SJCRH30 (cell line): ENCODE data around the gene SHC3. TPM values are rescaled to one million over a fixed set of nuclear protein-coding genes. Genes with fewer than 3 reads are reported as not detected.

ENCODE experiments used
- DNase-seq, 2 experiments: peaks; one replicate each; pipeline ENCODE4 v3.0.0-alpha.2; 2015 to 2020
- H3K27ac ChIP-seq: fragments of 250-450 bp; sonication (Bioruptor Pico); 2 replicates; pipeline ENCODE4 v1.5.1; 2020; ENCODE audit warnings: mild to moderate bottlenecking, moderate library complexity
- H3K27me3 ChIP-seq: fragments of 250-450 bp; sonication (Bioruptor Pico); 2 replicates; pipeline ENCODE4 v1.5.1; 2020; ENCODE audit warnings: mild to moderate bottlenecking, moderate library complexity
- H3K36me3 ChIP-seq: fragments of 250-450 bp; sonication (Bioruptor Pico); 2 replicates; pipeline ENCODE4 v1.5.1; 2020; ENCODE audit warnings: mild to moderate bottlenecking, moderate library complexity
- H3K4me1 ChIP-seq: fragments of 250-450 bp; sonication (Bioruptor Pico); 2 replicates; pipeline ENCODE4 v1.5.1; 2020; ENCODE audit warnings: mild to moderate bottlenecking, moderate library complexity
- H3K4me3 ChIP-seq: fragments of 250-450 bp; sonication (Bioruptor Pico); 2 replicates; pipeline ENCODE4 v1.5.1; 2020; ENCODE audit warnings: mild to moderate bottlenecking, moderate library complexity
- H3K9me3 ChIP-seq: fragments of 250-450 bp; sonication (Bioruptor Pico); replicated peaks from 2 replicates; pipeline ENCODE4 v1.5.1; 2020; ENCODE audit warnings: mild to moderate bottlenecking, moderate library complexity
- total RNA-seq: library from RNA; depleted of rRNA; stranded (reverse); fragments of >200 nt; shearing (Covaris generic); gene quantifications from 2 replicates; pipeline ENCODE4 v1.2.3, GENCODE V29; 2014

The SHC3 gene
- total RNA-seq, 1 experiment from 2014 or later = not detected

DNA sequence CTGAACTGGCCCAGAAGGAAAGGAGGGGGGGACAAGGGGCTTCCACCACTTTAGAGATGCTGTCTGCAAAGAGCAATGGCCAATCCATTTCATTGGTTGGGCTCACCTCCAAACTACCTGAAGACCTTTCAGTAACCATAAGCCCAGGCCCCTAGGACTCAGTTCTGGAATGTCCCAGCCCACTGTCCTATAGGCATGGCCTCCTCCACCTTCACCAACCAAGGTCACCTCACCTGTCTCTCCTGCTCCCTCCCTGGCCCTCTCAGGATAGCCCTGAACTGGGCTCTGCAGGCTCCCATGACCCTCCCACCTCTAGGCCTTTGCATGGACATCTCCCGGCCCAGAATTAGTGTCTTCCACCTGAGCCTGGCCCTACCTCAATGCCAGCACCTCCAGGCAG, 165.0 kb downstream of the SHC3 start:
- no peak for DNase-seq
- no peak overlapping the region for H3K4me3 ChIP-seq
- no peaks in the 10 kb centered on the region for H3K36me3 ChIP-seq
- H3K9me3 ChIP-seq = no peaks in the 10 kb centered on the region
- no peak overlapping the region for H3K27ac ChIP-seq
- H3K27me3 ChIP-seq = 0 out of 2 replicates have a peak, but pooled peaks cover 4% of the 10 kb centered on the region
- H3K4me1 ChIP-seq = no peaks in the 10 kb centered on the region

DNA sequence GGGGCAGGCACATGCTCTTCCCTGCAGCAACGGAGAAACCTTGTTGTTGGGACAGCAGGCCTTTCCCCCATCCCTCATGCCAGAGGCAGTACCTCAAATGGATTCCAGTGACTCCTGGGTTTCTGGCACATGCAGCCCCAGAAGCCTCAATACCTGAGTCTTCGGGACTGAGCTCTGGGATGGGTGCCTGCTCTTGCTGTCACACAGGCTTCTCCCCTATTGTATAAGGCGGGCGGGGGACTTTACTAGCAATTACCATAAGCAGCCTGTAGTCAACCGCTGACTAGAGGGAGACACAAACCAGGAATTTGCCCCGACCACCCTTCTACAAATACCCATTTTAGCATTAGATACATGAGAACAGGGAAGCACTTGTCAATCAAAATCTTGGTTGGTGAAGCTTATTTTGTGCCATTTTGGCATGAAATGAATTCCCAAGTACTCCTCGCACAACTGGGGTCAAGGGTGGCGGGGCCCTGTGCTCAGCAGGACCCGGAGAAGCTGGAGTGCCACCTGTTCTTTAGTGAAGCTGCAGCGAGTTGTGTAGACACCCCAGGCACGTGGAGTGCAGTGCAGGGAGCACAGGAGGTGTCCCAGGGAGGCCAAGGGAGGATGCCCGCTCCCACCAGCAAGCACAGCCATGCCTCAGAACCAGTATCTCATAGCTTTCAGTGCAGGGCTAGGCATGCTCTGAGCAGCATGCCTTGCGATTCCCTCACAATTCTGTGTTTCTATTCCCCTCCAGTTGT, 166.2 kb downstream of the SHC3 start:
- no peak for DNase-seq
- Histone ChIP-seq H3K4me1 (no peaks in the 10 kb centered on the region), H3K9me3 (no peaks in the 10 kb centered on the region), H3K27me3 (0 out of 2 replicates have a peak, but pooled peaks cover 4% of the 10 kb centered on the region), H3K4me3 (no peak overlapping the region), H3K36me3 (no peaks in the 10 kb centered on the region), H3K27ac (no peak overlapping the region)

DNA sequence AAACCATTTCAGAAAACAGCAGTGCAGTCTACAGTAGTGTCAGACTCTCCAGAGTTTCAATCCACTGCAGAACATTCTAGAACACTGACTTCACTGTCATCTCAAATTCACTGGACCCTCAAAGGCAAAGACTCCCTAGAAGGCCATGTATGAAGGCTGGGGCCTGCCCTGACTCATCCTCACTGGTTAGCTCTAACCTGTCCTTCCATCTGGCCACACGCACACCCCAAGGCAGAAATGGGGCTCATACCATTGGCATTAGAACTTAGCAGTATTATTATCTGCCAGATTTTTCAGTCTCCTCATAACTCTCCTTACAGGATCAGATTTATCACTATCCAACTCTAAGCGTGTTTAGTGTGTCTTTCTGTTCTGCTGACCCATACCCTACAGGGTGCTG, 166.9 kb downstream of the SHC3 start:
- no peaks in the 10 kb centered on the region for H3K9me3 ChIP-seq
- H3K4me3 ChIP-seq = no peak overlapping the region
- DNase-seq = no peak
- H3K36me3 ChIP-seq = no peaks in the 10 kb centered on the region
- no peaks in the 10 kb centered on the region for H3K4me1 ChIP-seq
- H3K27me3 ChIP-seq = peaks cover 4% of the 10 kb centered on the region; the same call in 1 of the 2 replicates
- H3K27ac ChIP-seq = no peak overlapping the region

DNA sequence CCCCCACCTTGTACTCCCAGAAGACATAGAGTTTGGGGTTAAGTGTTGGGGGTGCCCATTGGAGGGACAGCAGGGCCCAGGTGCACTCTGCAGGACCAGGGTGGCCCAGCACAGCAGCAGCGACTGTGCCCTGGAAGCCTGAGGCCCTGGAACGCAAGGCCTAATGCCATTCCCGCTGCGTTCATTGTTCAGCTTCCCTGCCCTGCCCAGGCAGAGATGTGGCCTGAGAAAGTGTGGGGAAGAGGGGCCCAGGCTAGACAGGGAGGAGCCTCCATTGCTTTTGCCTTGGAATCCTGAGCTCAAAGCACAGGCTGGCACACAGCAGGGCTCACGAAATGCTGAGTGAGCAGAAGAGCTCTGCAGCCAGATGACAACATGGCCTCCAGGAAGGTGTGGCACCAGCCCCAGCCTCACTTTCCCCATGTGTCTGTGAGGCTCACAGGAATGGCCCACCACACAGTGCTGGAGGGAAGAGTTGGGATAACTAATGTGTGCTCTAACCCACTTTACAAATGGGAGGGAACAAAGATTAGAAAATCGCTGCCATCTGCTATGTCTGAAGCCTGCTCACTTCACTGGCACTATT, 168.0 kb downstream of the SHC3 start:
- DNase-seq = no peak
- Histone ChIP-seq H3K4me1 (no peaks in the 10 kb centered on the region), H3K9me3 (no peaks in the 10 kb centered on the region), H3K27me3 (peaks cover 4% of the 10 kb centered on the region; the same call in 1 of the 2 replicates), H3K36me3 (no peaks in the 10 kb centered on the region), H3K27ac (no peak overlapping the region), H3K4me3 (no peak overlapping the region)

DNA sequence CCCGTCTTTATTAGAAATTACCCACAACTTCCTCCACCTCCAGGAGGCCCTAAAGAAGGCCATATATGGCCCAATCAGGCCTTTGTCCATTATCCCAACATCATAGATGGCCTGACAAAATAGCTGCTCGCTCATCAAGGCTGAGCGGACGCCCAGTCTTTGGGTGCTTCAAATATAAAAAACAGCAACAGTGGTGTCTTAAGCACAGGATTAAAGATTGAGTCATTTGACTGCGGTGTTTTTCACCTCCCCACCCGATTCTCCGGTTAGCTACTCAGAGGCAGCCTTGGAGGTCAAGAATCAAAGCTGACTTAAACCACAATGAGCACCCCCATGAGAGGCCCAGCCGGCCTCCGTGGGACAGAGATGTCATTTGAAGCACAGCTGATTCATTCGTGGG, 168.6 kb downstream of the SHC3 start:
- H3K9me3 ChIP-seq = no peaks in the 10 kb centered on the region
- DNase-seq = no peak
- no peaks in the 10 kb centered on the region for H3K4me1 ChIP-seq
- H3K4me3 ChIP-seq = no peak overlapping the region
- H3K27me3 ChIP-seq = peaks cover 4% of the 10 kb centered on the region; the same call in 1 of the 2 replicates
- H3K36me3 ChIP-seq = no peaks in the 10 kb centered on the region
- no peak overlapping the region for H3K27ac ChIP-seq

DNA sequence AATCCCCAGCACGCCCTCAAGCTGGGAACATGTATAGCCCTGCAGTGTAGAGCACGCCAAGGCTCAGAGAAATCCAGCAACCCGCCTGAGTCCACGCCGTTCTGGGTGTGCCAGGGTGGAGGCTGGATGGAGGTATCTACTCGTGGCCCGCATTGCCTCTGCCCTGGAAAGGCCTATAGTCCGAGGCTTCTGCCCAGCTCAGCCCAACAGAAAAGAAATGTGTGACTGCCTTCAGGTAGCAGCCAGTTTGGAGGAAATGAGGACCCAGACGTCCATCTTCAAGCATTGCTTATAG, 169.1 kb downstream of the SHC3 start:
- no peak for DNase-seq
- H3K27me3 ChIP-seq = peaks cover 4% of the 10 kb centered on the region; the same call in 1 of the 2 replicates

DNA sequence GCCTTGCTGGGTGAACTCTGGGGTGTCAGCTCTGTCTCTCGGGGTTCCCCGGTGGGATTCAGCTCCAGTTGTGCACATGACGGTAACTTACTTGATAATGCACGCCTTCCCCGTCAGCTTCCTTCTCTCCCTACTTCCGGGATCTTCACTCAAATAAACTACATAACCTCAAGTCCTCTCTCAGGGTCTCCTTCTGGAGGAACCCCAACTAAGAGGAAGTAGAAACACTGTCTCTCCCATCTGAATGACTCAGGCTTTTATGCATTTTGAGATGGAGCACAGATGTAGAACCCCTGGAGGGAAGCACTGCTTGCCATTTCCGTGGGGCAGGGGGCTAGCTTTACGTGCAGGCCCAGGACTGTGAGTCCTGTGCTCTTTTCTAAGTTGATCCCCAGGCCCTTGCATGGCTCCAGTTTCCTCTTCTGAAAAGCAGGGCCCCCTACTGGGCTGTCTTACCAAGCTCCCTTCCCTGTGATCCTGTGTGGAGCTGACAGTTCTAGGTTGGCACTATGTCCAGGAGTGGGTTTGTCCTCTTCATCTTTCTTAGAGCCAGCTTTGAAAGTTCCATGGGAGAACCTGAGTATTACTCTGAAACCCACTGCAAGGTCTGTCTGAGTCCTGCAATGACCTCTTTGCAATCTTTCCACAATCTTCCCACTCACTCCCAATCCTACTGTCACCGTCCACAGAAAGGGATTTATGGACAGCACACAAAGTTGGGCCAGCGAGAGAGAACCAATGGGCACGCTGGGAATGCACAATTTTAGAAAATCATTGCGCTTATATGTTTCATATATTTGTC, 169.7 kb downstream of the SHC3 start:
- no peak for DNase-seq
- H3K4me1 ChIP-seq = no peaks in the 10 kb centered on the region
- H3K27me3 ChIP-seq = peaks cover 4% of the 10 kb centered on the region; the same call in 1 of the 2 replicates
- H3K9me3 ChIP-seq = no peaks in the 10 kb centered on the region
- no peak overlapping the region for H3K4me3 ChIP-seq
- H3K27ac ChIP-seq = no peak overlapping the region
- H3K36me3 ChIP-seq = no peaks in the 10 kb centered on the region

More for the DNA sequence above, 169.1 kb downstream of the SHC3 start:
- Histone ChIP-seq H3K9me3 (no peaks in the 10 kb centered on the region), H3K4me1 (no peaks in the 10 kb centered on the region), H3K27ac (no peak overlapping the region), H3K36me3 (no peaks in the 10 kb centered on the region), H3K4me3 (no peak overlapping the region)

DNA sequence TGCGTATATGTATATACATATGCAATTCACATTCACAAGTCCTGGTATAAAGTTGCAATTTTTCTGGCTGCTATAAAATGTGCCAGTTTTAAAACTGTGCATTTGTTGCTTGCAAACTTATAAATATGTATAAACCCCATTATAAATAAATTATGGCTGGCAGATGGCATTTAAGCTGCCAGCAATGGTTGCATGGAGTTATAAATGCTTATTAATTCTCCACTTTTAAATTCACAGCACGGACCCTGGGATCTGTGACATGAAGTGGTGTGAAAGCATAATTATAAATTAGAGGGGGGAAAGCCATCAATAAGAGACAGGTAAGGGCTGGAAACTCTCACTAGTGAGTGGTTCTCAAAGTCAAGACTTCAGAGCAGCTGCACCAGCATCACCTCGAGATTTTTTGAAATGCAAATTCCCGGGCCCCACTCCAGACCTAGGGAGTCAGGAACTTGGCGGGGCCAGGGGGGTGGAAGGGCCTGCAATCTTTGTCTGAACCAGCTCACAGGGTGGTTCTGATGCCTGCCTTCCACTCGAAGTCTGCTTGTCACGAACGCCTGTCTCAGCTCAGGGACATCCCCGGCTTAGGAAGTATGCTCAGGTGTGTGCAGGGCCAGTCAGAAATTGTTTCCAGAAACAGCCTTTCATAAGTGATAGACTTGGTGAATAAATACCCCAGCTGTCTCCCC, 170.4 kb downstream of the SHC3 start:
- H3K27ac ChIP-seq = no peak overlapping the region
- no peaks in the 10 kb centered on the region for H3K36me3 ChIP-seq
- H3K4me1 ChIP-seq = no peaks in the 10 kb centered on the region
- no peak for DNase-seq
- peaks cover 4% of the 10 kb centered on the region; the same call in 1 of the 2 replicates for H3K27me3 ChIP-seq
- H3K9me3 ChIP-seq = no peaks in the 10 kb centered on the region
- no peak overlapping the region for H3K4me3 ChIP-seq

DNA sequence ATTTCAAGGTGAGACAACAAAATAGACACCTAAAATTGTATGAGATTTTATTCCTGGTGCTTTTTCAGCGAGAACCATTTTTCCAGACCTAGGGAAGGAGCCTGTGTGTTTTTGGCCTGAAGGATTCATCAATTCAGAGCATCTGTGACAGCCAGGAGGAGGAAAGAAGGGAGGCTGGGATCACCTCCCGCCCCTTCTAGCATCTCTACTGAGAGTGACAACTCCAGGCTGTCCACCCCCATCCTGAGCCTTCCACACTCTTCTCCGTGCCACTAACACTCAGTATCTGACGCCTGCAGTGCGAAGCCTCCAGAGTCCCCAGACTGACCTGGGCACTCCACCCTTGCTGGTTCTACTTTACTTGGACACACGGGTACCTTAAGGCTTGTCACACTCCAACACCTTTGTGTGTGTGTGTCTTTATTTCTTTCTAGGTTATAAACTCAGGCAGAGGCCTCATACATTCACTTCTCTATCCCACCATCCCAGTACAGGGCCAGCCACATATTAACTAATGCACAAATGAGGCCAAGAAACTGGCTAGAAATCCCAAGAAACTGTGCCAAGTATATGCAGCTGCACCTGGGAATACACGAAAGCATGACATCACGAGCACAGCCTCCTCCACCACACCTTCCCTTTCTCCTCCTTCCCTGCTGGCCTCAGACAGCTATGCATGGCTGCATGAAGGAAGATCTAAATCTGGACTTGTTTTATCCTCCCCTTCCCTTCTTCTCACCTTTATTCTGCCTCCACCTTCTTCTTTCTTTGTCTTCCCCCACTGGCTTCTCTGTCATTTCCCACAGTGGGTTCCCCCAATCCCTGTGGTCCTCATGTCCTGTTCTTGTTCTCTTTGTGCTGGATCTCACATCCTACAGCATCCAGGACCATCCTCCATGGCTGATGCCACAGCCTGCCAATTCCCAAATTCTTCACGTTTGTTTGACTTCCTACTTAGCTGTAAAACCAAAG, 171.3 kb downstream of the SHC3 start:
- no peak for DNase-seq
- Histone ChIP-seq H3K4me3 (no peak overlapping the region), H3K9me3 (no peaks in the 10 kb centered on the region), H3K27me3 (peaks cover 4% of the 10 kb centered on the region; the same call in 1 of the 2 replicates), H3K27ac (no peak overlapping the region), H3K36me3 (no peaks in the 10 kb centered on the region), H3K4me1 (no peaks in the 10 kb centered on the region)

DNA sequence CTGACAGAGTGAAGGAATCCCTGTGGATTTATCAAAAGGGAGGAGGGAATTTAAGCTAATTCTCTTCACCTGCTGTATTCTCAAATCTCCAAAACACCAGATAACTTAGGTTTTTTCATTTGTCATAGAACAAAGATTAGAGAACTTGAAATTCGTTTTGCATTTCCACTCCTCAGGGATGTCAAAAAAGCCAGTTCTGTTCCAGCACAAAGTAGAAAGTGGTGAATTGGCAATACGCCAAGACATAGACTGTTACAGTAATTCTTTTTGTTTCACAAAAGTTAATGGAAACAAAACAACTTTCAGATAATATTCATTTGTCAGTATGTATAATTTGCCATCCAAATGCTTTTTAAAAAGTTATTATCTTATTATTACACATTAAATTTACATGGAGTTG, 172.4 kb downstream of the SHC3 start:
- no peaks in the 10 kb centered on the region; the same call in 1 of the 2 replicates for H3K27me3 ChIP-seq
- H3K4me3 ChIP-seq = no peak overlapping the region
- H3K4me1 ChIP-seq = no peaks in the 10 kb centered on the region
- H3K9me3 ChIP-seq = no peaks in the 10 kb centered on the region
- no peak overlapping the region for H3K27ac ChIP-seq
- DNase-seq = no peak
- H3K36me3 ChIP-seq = no peaks in the 10 kb centered on the region

DNA sequence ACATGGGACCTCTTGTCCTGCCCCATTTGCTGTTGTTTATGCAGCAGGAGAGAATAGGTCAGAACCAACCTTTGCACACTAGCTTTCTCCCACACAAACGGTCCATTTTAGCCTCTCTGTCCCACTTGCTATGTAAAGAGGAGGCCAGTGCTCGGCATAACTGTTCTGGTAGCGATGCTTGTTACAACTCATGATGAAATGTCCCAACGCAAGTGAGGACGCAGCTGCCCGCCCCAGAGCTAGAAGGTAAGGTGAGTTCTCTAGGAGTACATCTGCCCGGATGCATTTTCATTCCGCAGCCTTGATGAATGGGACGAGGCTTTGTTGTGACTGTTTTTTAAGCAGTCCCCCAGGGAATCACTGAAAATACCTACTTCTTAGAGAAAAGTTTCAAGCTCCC, 173.3 kb downstream of the SHC3 start:
- Histone ChIP-seq H3K27me3 (no peaks in the 10 kb centered on the region; the same call in 1 of the 2 replicates), H3K27ac (no peak overlapping the region), H3K36me3 (no peaks in the 10 kb centered on the region), H3K9me3 (no peaks in the 10 kb centered on the region), H3K4me3 (no peak overlapping the region), H3K4me1 (no peaks in the 10 kb centered on the region)
- no peak for DNase-seq

DNA sequence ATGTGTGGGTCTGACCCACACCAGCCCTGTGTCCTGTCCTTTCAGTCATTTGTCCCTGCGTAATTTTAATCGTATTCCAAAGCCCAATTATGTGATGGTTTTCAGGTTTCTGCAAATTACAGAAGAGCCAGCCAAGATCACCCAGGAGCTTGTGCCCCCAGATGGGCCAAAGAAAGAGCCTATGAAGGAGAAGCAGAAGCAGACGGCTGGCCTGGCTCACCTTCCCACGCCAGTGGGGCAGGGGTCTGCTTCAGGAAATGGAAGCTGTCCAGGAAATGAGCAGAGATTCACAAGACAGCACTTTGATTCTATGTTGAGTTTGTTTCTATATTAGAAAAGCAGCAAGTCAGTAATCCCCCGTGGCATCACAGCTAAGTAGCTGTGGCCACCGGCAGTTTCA, 175.6 kb downstream of the SHC3 start:
- DNase-seq = no peak
- Histone ChIP-seq H3K27me3 (no peaks in the 10 kb centered on the region; the same call in 1 of the 2 replicates), H3K36me3 (no peaks in the 10 kb centered on the region)

DNA sequence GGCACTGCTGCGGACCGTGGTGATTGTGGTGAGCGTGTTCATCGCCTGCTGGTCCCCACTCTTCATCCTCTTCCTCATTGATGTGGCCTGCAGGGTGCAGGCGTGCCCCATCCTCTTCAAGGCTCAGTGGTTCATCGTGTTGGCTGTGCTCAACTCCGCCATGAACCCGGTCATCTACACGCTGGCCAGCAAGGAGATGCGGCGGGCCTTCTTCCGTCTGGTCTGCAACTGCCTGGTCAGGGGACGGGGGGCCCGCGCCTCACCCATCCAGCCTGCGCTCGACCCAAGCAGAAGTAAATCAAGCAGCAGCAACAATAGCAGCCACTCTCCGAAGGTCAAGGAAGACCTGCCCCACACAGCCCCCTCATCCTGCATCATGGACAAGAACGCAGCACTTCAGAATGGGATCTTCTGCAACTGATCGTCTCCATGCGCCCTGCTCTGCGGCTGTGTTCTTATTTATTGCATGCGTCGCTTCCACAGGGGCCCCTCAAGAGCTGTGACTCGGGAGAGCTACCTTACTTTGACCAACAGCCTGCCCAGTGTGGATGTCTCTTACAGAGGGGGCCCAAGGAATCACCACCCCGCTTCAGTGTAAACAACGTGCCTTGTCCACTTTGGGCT, 176.6 kb downstream of the SHC3 start:
- H3K4me1 ChIP-seq = no peaks in the 10 kb centered on the region
- H3K4me3 ChIP-seq = no peak overlapping the region
- H3K9me3 ChIP-seq = no peaks in the 10 kb centered on the region
- no peaks in the 10 kb centered on the region for H3K36me3 ChIP-seq
- no peak overlapping the region for H3K27ac ChIP-seq
- no peaks in the 10 kb centered on the region; the same call in 1 of the 2 replicates for H3K27me3 ChIP-seq
- no peak for DNase-seq

More for the DNA sequence above, 175.6 kb downstream of the SHC3 start:
- Histone ChIP-seq H3K4me1 (no peaks in the 10 kb centered on the region), H3K4me3 (no peak overlapping the region), H3K27ac (no peak overlapping the region), H3K9me3 (no peaks in the 10 kb centered on the region)
